Spleen (tissue), 7 donors: ENCODE data around the gene RIN2.

Experiments
- POLR2A ChIP-seq, 3 donors: fragments of 450-650 bp; IDR thresholded peaks; one replicate each; pipeline ENCODE4 v1.5.1; 2017; ENCODE audit warnings: antibody characterized with exemption in 3 of 3, mild to moderate bottlenecking in 1 of 3
- POLR2AphosphoS5 ChIP-seq, 3 donors: sonication (generic); formaldehyde crosslinking; IDR thresholded peaks; one replicate each; pipeline ENCODE4 v1.5.1; 2017; ENCODE audit warnings: antibody characterized with exemption in 3 of 3
- TF ChIP-seq, protein P1 (sequence below), 11 experiments: fragments of 200-600 bp in 7 of 11; fragments of 450-650 bp in 4 of 11; sonication (generic) in 4 of 11; IDR thresholded peaks in 8 of 11; conservative IDR thresholded peaks in 3 of 11; 1 replicate in 7 of 11; 2 replicates in 4 of 11; pipeline versions ENCODE4 v1.4.0 to v1.8.0; 2016 to 2021; ENCODE audit warnings: antibody characterized with exemption in 11 of 11, inconsistent platforms in 4 of 11, mild to moderate bottlenecking in 1 of 11
- donor health status: DM: no; HTN: no; CAD: no; lungs with moderate emphysema.
- donor health status: DM: no; HTN: no; CAD: no.
- donor health status: DM: no; HTN: no; CAD: no.

DNA sequence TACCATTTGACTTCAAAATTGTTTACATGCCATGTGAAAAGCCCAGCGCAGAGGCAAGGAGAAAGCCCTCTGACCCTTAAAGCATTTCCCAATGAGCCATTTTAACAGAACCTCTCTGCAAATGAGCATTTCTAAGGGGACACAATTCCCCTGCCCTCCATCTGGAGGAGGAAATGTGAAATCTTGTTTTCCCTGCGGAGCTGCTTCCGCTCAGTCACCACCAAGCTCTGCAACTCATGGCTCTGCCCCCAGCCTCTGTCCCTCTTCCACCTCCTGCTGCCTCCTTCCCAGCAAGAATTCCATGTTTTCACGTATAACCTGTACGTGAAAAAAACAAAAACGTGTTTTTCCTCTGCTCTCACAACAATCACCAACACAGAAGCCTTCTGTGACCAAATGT is 12.3 kb downstream of the RIN2 start:
- TF ChIP-seq POLR2A (IDR thresholded peaks at IDR 0.05) (no peak), POLR2AphosphoS5 (IDR thresholded peaks at IDR 0.05) (no peak)
- TF ChIP-seq, protein P1, sequence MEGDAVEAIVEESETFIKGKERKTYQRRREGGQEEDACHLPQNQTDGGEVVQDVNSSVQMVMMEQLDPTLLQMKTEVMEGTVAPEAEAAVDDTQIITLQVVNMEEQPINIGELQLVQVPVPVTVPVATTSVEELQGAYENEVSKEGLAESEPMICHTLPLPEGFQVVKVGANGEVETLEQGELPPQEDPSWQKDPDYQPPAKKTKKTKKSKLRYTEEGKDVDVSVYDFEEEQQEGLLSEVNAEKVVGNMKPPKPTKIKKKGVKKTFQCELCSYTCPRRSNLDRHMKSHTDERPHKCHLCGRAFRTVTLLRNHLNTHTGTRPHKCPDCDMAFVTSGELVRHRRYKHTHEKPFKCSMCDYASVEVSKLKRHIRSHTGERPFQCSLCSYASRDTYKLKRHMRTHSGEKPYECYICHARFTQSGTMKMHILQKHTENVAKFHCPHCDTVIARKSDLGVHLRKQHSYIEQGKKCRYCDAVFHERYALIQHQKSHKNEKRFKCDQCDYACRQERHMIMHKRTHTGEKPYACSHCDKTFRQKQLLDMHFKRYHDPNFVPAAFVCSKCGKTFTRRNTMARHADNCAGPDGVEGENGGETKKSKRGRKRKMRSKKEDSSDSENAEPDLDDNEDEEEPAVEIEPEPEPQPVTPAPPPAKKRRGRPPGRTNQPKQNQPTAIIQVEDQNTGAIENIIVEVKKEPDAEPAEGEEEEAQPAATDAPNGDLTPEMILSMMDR (IDR thresholded peaks at IDR 0.05 in 8 of 11, conservative IDR thresholded peaks at IDR 0.05 in 3 of 11), result no peak
